ENCODE results near the gene DCAF15.

DNA sequence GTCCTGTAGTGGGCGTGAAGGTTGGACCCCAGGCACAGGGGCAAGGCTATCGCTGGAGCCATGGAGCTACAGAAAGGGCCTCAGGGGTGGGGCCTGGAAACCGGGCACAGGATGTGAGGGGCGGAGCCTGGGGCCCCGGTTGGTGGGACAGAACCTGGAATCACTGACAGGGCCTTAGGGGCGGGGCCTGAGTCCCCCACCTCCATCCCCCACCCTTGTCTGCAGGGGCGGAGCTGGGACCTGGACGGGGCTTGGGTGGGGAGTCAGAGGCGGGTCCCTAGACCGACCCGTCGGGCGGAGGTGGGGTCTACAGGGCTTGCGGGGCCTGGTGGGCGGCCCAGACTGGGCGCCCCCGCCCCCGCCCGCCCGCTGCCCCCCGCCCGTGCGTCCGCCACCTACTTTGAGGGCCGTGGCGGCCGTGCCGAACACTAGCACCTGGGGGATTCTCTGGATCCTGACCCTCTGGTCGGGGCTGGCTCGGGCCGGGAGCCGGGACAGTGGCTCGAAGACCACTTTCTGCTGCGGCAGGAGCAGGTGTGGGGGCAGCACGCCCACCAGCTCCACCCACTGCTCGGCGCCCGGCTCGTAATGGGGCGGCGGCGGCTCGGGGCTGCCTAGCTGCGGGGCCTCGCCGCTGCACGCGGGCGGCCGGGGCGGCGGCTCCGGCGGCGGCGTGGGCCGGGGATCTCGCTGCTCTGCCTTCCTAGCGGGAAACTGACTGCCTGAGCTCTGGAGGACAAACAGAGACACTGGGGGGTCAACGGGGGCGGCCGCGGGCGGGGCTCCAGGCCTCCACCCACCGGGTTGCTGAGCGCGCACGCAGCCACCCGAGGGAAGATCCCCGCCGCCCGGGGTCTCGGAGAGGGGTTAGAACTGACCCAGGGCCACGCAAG is 26.3 kb downstream of the DCAF15 start:
- TF ChIP-seq, protein P1, sequence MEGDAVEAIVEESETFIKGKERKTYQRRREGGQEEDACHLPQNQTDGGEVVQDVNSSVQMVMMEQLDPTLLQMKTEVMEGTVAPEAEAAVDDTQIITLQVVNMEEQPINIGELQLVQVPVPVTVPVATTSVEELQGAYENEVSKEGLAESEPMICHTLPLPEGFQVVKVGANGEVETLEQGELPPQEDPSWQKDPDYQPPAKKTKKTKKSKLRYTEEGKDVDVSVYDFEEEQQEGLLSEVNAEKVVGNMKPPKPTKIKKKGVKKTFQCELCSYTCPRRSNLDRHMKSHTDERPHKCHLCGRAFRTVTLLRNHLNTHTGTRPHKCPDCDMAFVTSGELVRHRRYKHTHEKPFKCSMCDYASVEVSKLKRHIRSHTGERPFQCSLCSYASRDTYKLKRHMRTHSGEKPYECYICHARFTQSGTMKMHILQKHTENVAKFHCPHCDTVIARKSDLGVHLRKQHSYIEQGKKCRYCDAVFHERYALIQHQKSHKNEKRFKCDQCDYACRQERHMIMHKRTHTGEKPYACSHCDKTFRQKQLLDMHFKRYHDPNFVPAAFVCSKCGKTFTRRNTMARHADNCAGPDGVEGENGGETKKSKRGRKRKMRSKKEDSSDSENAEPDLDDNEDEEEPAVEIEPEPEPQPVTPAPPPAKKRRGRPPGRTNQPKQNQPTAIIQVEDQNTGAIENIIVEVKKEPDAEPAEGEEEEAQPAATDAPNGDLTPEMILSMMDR (IDR thresholded peaks at IDR 0.05) = no peak
- TF ChIP-seq ZFX (IDR thresholded peaks at IDR 0.05; ENCODE audit: borderline replicate concordance) = no peak
